ENCODE data around the gene NFAM1.

NFAM1 gene

DNA sequence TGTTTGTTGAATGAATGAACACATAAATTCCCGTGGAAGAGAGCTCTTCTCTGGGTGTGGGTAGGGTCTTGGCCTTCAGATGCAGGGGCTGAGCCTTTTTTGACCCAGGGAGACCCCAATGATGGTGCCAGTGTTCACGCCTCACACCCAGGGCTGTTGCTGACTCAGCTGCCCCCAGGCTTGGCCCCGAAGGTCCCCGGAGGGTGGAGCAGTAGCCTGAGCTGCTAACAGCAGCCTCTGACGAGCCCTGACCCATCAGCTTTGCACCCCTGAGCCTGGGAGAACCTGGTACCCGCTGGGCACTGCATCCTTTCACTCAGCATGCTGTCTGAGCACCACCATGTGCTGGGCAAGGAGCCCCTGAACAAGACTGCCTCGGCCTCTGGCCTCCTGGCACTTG lies 23.9 kb downstream of the NFAM1 start:
- DNase-seq (ENCODE audit: insufficient read length, low spot score) (no peak), FAIRE-seq (no peak)
- TF ChIP-seq, protein P1, sequence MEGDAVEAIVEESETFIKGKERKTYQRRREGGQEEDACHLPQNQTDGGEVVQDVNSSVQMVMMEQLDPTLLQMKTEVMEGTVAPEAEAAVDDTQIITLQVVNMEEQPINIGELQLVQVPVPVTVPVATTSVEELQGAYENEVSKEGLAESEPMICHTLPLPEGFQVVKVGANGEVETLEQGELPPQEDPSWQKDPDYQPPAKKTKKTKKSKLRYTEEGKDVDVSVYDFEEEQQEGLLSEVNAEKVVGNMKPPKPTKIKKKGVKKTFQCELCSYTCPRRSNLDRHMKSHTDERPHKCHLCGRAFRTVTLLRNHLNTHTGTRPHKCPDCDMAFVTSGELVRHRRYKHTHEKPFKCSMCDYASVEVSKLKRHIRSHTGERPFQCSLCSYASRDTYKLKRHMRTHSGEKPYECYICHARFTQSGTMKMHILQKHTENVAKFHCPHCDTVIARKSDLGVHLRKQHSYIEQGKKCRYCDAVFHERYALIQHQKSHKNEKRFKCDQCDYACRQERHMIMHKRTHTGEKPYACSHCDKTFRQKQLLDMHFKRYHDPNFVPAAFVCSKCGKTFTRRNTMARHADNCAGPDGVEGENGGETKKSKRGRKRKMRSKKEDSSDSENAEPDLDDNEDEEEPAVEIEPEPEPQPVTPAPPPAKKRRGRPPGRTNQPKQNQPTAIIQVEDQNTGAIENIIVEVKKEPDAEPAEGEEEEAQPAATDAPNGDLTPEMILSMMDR (IDR thresholded peaks at IDR 0.05; ENCODE audit: insufficient read depth, missing control alignments) = no peak

GRCh38 chr22:42404266-42404665 lies 27.9 kb downstream of the NFAM1 start:
- TF ChIP-seq, protein P1 (IDR thresholded peaks at IDR 0.05; ENCODE audit: insufficient read depth, missing control alignments) = no peak
- DNase-seq (ENCODE audit: insufficient read length, low spot score) (no peak), FAIRE-seq (no peak)

DNA sequence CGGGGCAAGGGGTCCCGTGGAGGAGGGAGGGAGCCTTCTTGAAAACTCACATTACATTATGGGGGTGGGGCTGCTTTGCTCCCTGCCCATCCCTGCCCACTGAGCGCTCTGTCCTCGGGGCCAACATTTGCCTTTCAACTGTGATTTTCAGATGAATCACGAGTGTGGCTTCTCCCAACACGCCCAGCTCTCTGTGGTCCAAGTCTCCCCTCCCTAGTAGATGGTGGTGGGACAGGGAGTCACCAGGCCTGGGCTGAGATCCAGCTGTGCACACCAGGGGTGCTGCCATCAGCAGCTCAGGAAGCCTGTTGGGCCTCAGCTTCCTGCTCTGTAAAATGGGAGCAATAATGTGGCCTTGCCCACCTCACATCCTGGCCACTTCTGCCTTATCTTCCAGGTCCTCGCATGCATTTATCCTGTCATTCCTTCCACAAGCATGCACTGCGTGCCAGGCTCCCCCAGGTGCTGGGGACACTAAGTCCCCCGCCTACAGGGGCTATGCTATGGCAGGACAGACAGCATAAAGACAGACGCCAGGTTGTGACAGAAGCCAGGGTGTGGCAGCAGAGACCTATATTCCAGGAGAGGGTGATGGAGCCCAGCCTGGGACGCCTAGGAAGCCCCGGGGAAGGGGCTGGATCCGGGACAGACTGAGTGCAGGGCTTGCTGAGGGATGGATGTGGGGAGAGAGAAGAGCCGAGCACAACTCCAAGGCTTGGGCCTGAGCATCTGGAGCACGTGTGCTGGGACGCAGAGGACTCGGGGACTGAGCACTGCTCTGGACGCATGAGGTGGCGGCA lies 30.5 kb downstream of the NFAM1 start:
- FAIRE-seq (no peak), DNase-seq (ENCODE audit: insufficient read length, low spot score) (no peak)

GRCh38 chr22:42400811-42401534 lies 31.2 kb downstream of the NFAM1 start:
- DNase-seq (ENCODE audit: insufficient read length, low spot score) = no peak
- no peak for FAIRE-seq
- TF ChIP-seq, protein P1 (IDR thresholded peaks at IDR 0.05; ENCODE audit: insufficient read depth, missing control alignments) = no peak

More for the DNA sequence above, 30.5 kb downstream of the NFAM1 start:
- TF ChIP-seq, protein P1 (IDR thresholded peaks at IDR 0.05; ENCODE audit: insufficient read depth, missing control alignments) = no peak

GRCh38 chr22:42399315-42400271 lies 32.6 kb downstream of the NFAM1 start:
- DNase-seq (ENCODE audit: insufficient read length, low spot score) = no peak
- no peak for FAIRE-seq

More at GRCh38 chr22:42399315-42400271, 32.6 kb downstream of the NFAM1 start:
- TF ChIP-seq, protein P1 (IDR thresholded peaks at IDR 0.05; ENCODE audit: insufficient read depth, missing control alignments) = peak; percentile 15
